Forelimb muscle (tissue), 1 donor: ENCODE measurements around the gene MMP26. TPM values are rescaled to one million over a fixed set of nuclear protein-coding genes. Genes with fewer than 3 reads are reported as not detected.

Experiments used
- DNase-seq: peaks from one replicate; pipeline ENCODE4 v3.0.0-alpha.2; 2013; ENCODE audit warnings: low read depth
- polyA plus RNA-seq: library from polyadenylated mRNA; unstranded; fragments of 120-200 nt; gene quantifications from one replicate; pipeline ENCODE4 v1.2.1, GENCODE V29; 2013; ENCODE audit not compliant: insufficient read length

Gene MMP26
- not detected for polyA plus RNA-seq

DNA sequence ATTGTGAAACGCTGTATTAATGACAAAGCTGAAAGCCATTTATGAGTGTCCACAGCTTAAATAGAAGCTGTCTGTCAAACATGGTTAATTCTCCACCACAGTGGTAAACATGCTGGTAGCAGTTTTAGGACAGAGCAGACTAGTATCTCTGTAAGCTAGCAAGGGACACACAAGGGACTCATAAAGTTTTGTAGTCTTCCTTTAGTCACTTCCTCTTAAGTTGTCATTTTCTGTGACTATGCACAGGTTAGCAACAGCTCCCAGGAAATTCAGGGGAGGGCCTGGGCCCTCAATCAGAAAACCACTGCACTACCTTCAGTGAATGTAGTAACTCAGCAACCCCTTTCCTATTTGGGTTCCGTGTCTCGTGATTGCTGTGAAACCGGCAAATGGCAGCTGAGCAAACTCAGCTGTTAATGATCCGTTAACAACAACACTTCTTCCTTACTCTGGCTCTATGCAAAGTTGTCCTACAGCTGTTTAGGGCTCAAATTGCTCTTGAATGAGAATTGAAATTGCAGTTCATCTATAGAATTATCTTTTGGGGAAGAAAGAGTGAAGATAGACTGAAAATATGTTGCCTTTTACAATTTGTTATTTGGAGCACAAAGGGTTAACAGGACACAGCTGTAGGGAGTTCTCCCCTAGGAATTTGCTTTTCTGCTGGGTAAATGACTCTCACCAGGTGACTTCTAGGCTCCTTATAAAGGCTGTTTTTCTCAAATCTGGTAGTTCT lies at the start of gene MMP26:
Gene MMP26 (plus strand): TSS at position 731 of the 736 bp plus-strand sequence.
- no peak for DNase-seq

DNA sequence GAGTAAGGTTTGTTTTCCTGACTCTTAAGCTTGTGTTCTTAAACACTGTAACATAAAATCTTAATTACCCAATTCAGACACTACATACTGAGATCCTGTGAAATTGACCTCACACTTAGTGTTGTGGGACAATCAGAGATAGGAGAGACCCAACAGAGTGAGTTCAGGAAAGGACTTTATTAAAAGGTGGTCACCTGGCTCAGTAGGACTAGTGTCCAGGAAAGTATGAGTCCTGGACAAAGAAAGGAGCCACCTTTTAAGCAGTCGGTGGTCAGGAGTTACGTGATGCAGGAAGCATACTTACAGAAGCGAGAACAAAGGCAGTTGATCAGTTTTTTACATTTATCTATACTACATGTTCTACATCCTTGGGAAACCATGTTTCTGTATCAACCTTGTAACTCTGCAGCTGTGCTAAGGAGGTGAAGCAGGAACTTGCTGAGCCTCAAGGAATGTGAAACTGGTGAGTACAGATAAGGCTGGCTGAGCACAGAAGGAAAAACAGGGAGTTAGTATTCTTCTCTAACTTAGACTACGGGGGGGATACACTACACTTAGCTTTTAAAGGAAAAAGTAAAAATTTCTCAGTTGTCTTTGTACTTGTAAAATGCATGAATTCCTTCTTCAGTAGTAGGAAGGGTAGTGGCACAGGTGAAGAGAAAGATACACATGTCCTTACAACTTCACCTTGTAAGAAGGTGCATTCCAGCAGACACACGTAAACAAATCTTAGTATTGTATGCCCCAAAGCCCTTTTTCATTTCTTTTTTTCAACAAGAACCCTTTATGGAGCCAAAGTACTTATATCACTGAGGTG lies 45.7 kb upstream of the MMP26 start:
- no peak for DNase-seq

DNA sequence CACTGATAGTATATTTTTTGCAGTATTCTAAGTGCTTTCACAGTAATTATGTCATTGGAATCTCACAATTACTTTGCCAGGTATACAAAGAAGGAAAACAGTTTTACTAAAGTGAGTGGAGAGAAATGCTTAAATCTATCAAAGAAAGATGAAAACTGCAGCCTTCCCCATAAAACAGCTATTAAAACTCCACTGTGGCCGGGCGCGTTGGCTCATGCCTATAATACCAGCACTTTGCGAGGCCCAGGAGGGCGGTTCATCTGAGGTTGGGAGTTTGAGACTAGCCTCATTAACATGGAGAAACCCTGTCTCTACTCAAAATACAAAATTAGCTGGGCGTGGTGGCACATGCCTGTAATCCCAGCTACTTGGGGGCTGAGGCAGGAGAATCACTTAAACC lies 41.7 kb upstream of the MMP26 start:
- DNase-seq, result no peak

DNA sequence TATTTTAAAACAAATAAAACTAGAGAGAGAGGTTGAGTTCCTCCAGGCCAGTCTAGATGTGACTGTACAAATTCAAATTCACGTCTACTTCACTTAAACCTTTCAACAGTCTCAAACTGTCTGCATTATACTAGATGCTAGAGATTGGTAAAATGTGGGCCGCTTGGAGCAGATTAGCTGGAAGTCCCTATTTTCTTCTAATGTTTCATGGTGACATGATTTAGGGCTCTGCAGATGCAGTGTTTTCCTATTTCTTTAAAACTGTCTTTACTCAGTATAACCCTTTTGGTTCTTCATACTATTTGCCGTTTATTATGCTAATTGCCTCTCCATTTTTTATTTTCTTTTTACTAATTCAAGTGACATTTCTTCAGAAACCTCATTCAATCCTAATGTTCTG lies 40.4 kb upstream of the MMP26 start:
- no peak for DNase-seq

DNA sequence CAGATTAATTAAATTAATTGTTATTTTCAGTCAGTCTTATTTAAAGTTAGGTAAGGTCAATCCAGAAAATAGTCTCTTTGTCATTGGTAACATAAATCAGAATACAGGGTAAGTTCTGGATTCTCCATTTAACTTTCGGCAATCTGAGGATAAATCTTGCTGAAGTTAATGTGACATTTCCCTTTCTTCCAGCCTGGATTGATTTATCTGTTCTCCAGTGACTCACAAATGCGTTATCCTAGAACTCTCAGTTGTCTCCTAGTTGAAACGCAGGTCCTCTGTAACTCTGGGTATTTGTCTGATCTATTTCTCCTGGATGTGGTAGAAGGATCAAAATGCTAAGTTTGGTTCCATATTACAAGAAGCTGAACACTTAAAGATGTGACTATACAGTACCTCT lies 39.8 kb upstream of the MMP26 start:
- DNase-seq, result no peak

DNA sequence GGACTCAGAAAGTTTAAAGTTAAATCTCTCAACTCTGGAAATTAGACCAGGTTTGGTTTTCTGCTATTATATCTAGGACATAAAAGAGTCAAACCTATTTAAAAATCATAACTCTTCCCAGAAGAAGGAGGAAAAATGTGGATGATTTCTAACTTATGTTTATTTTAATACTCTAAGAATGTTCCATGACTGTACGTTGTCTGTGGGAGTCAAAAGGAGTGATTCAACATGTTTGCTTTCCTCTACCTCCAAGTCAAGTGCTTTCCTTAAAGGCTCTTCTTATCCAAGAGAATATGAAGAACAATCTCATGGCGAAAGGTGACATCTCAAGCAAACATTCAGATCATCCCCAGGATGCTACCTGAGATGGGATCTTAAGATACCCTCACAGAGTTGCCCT lies 39.2 kb upstream of the MMP26 start:
- DNase-seq, result no peak

DNA sequence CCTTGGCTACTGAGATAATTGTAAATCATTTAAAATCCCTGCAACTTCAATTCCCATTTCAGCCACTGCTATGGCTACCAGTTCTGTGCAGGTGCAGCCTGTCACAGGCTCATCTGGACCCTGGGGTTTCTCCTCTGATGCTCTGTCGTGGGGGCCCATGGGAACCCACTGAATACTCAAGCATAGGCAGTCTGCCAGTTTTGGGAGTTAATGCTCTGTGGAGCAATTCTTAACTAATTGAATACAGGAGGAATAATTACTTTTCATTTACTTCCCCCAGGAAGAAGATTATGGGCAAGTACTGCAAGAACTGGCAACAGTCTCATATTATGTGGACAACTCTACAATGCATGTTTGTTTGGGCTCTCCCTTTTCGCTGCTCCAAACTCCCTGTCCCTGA lies 32.8 kb upstream of the MMP26 start:
- no peak for DNase-seq

DNA sequence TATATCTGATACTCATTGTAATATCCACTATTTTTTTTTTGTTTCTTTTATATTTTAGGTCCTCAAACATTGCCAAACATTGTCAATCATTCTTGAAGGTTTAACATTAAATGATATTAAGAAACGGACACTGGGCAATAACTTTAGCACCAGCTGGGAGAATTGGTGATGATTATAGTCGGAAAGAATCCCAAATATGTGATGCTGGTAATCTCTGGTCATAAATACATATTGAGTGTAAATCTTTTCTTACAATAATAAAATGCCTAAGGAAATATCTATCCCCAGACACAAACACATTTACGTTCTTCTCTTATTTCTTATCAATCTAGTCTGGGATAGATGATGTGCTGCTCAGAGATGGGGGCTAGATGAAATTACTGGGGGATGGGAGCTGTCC lies 32.1 kb upstream of the MMP26 start:
- DNase-seq, result no peak

DNA sequence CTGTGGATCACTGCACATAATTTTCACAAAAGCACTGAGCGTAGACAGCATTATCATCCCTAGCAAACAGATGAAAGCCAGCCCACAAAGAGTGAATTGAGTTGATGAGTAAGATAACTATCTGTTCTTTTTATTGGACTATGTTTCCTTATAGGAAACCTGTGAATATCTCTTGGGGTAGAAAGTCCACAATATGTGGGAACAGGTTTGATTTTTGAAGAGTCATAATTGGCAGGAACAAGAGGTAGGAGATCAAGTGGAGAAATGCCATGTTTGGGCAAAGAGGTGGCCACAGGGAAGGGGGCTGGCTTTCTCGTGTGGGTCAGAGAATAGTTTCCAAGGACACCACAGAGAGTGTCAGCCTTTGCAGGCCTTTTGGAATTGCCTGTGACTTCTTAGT lies 30.8 kb upstream of the MMP26 start:
- no peak for DNase-seq

DNA sequence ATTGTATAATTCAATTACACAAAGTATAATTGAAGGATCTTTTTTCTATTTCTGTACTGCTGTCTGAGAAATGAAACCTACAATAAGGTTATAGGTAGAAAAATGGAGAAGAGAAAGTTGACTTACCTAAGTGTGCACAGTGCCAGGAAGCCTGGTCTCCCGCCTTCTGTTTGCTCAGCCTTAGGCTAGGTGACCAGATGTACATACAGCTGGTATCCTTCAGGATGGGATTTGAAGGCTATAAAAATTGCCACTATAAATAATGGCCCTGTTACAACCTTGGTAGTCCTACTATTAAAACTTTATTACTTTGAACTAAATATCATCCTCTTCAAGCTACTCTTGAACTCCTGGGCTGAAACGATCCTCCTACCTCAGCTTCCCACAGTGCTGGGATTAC lies 26.6 kb upstream of the MMP26 start:
- DNase-seq, result no peak

DNA sequence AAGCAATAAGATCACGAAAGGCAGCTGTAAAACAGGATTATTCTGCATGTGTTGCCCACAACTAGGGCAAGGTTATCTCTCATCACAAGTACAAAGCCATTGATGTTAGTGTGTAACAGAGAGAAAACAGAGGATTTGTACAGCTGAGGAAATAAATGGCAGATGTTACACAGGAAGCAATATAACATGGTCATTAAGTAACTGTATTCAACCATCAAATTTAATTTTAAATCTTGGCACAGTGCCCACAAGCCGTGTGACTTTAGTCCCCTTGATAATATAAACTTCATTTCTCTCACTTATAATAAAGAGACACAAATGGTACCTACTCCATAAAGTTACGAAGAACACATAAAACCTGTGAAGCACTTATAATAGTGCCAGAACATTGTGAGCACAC lies 24.2 kb upstream of the MMP26 start:
- no peak for DNase-seq

DNA sequence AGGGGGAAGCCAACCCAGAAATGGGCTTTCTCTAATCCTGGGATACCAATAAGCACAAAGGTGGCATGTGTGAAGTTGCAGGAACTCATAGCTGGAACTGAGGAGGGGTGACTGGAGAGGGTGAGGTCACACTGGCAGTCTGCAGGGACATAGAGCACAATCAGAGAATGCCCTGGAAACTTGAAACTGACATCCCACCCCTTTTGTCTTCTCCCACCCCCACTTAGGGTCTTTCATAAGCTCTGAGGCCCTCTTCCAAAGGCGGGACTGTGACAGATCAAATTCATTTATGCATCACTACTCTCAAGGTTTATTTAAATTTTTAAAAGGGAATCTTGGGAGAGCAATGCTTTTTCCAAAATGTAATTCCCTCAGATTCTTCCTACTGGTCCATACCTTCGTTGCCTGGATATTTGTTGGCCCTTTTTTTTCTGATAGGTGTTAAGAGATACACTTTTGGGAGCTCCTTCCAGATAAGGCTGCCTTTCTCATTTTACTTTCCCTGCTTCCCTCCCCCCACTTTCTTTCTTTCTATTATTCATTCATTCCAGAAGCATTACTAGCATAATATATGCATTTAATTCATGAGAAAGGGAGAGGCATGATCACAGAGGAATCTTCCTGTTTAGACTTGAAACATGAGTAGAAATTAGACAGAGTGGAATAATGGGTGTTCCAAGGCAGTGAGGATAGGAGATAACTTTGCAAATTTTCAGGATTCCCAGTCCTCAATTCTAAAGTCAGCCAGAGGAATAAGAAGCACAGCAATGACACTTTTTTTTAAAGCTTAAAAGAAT lies 21.8 kb upstream of the MMP26 start:
- no peak for DNase-seq

DNA sequence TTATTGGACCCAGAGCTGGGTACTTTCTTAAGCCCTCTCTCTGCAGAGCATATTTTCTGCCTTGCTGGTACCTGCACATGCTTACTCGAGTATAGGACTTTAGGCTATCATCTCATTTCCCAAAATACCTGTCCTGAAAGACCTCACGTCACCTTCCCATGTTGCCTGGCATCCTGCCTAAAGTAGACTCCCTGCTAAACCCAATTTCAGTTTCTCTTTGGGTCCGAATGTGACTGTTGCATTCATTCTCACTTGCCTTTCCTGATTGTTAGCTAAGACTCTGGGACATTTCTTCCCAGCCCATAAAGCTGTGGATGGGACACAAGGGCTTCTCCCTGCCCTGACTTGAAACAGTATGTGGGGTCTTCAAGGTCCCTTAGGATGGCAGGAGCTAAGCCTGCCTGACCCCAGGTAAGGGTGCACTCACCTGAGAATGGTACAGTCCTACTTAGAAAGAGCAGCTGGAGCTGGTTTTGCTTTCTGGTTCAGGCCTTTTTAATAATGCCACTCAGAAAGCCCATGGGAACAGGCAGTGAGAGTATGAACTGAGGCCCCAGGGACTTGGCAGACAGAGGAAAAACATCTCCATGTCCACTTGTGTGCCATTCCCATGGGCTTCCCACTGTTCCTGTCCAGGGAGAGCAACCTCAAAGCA lies 19.8 kb upstream of the MMP26 start:
- no peak for DNase-seq

DNA sequence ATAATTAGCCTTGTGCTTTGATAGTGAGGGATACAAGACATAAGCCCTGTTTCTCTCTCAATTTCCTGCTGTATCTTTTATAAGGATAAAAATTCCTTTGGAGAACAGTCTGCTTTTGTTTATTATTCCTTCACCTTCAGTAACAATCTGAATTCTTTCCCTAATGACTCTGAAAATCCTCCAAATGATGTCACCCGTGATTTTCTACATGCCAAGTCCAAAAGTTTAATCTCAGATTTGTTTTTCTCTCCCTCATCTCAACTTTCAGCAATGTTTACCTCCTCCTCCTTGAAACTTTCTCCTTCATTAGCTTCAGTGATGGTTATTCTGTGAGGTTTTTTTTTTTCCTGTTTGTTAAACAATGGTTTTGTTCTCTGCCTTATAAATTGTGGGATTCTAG lies 9.1 kb upstream of the MMP26 start:
- DNase-seq, result no peak

DNA sequence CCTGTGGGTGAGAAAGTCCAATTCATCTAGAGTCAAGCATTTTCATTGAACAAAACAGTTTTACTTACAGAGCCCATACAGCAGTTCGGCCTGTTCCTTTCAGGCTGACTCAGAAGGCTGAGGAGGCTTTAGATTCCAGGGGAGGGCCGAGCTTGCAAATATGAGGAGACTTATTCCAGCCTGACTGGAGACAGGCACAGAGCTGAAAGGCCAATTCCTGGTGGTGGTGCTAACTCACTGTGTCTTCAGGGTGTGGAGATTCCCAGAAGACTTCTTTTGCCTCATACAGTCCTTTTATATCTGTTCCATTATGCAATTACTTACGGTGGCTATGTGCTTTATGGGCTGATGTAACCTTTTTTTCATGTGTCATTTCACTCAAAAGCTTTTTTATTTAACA lies 7.0 kb upstream of the MMP26 start, which contains the start of gene OR51E2:
Gene OR51E2 (minus strand): TSS at position 269 of the 400 bp plus-strand sequence. CDS start 15,142 bp downstream, outside the sequence.
- DNase-seq, result no peak

DNA sequence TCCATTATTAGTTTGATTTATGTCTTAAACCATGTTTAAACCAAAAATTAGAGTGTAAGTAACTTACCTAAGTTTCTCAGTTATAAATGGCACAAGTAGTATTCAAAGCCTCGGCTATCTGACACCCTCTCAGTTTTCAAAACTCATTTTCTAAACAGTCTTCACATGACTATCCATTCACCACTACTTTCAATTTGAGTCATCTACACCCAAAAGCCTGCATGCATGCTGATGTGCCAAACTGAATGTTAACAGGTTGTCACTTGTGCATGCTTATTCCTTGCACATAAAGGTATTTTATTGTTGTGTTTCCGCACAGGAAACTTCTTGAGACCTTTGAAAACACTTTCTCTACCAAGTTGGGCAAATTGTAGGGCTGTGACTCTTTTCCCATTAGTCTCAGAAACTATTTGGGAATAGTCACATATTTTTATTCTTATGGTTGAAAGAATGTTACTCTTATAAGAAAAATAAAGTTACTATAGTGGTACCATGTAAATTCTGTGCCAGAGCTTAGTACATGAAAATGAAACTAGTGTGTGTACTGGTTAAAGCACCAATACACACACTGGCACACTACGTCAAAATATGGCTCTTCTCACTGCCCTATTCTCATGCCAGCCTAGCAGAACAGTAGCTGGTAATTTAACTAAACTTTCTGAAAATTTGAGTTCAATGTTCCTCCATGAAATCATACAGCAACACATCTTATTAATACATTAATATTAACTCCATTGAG lies 4.7 kb upstream of the MMP26 start:
- DNase-seq, result no peak

DNA sequence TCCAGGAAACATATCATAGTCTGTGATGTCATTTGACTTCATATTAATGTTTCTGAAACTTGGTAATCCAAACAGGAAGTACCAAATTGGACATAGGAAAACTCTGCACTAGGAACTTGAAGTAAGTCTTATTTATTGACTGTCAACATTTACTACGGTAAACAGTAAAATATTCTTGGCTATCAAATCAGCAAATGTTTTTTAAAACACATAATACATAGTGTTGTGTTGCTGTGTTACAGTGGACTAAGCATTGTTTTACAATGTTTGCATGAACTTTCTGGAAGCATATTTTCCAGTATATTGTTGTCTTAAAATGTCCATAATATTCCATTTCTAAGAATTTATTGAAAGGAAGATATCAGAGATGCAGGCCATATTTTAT lies 4.2 kb upstream of the MMP26 start:
- DNase-seq, result no peak

DNA sequence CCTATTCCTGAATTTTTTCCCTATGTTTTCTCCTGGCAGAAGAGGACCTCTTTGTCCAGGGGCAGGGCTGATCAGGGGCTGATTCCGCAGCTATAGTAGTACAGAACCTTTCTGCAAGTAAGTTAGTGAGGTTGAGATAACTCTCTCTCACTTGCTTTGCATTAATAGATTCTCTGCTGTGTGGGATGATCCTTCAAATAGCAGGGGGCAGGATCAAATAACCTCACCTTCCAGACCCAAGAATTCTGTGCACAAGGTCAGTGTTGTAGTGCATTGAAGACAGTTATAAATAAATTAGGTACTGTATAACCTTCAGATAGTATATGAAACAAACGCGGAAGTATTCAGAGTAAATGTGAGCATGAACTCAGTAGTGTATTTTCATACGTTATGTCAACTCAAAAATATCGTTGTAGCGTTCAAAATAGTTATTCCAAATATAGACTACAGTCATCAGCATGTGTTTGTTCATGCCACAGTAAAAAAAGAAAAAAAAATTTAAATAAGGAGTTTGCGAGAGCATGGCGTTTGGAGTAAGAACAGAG lies 278 bp downstream of the MMP26 start:
- no peak for DNase-seq

DNA sequence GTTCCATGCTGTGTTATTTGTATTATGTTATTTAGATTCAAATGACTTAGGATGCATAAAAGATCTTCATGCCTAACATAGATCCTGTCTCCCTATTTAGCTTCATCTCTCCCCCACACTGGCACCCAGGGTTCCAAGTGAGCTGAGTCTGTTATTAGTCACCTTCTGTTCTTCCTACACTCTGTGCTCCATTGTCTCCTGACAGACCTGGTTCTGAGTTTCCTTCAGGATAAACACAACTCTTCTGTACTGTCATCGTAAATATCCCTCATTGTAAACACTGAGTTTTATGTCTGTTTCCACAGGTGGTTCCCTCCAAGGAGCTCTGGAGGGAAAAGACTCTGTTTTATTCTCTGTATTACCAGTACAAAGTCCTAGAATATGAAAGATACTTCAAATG lies 8.7 kb downstream of the MMP26 start:
- no peak for DNase-seq

DNA sequence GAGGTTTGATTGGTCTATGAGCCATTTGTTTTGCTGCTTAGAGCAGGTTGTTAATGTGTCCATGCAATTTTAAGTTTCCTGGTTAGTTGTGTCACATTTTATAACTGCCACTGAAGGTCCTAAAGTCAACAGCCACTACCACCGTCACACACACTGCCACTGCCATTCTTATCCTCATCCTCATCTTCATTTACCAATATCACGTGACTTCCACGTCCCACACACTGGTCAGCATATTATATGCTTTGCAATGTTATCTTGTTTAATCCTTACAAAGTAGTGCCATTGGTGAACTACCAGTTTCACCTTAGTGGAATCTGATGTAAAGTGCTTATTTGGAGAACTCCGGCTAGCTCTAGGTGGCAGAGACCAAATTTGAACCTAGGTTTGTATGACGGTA lies 9.7 kb downstream of the MMP26 start:
- no peak for DNase-seq
